GM18526 (cell line): ENCODE data around the gene RAD51B.

Experiments used
- POLR2A ChIP-seq: IDR thresholded peaks from 3 replicates; pipeline ENCODE4 v1.6.1; 2011; ENCODE audit not compliant: insufficient read length; ENCODE audit errors: extremely low read depth

The RAD51B gene

DNA sequence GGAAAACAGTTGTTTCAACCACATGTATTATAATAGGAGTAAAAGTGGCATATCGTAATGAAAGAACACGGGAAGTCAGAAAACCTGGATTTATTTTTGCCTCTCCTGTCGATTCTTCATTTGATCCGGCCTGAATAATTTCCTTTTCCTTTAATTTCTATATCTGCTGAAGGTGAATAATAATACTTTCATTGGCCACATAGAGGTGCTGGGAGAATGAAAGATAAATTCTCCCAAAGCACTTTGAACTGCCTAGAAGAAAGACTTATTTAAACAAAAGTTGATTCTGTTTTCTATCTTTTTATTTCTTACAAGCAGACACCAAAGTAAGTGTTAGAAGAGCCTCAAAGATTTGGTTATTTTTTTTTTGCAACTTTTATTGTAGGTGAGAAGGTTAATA lies 339.1 kb downstream of the RAD51B start:
- TF ChIP-seq POLR2A: no peak

DNA sequence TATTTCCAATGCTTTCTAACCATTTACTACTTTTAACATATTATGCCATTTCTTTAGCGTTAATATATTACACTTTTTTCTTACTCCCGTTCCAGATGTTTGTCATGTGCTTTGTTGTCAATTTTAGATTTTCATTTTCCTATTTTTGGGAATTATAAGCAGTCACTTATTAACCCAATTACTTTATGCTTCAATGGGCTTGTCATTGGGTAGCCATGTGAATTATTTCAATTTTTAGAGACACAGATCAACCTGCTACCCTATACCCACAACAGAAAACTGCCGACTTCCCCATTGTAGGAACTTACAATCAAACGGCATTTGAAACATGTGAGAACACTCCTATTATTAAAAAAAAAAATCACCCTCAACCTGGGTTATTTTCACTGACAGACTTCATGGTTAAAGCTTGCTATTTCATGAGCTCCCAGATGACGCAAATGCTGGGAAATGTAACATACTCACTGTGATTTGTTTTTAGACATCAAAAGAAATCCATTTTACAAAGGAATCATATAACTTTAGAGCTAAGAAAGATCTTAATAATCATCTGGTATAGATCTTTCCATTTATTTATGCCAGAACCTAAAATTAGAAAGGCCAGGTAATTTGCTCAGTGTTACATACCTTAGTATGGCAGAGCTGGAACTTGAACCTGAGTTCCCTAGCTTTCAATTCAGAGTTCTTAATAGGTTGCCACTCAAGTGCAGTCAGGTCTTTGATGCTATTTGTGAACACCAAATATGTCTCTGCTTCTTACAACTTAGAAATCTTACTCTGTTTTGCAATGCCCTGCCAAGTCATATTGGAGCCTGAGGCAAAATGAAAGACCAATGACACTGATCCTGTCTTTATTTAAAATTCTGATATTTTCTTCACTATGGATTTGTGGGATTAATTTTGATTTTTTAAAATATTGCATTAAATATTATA lies 340.4 kb downstream of the RAD51B start:
- no peak for TF ChIP-seq POLR2A

DNA sequence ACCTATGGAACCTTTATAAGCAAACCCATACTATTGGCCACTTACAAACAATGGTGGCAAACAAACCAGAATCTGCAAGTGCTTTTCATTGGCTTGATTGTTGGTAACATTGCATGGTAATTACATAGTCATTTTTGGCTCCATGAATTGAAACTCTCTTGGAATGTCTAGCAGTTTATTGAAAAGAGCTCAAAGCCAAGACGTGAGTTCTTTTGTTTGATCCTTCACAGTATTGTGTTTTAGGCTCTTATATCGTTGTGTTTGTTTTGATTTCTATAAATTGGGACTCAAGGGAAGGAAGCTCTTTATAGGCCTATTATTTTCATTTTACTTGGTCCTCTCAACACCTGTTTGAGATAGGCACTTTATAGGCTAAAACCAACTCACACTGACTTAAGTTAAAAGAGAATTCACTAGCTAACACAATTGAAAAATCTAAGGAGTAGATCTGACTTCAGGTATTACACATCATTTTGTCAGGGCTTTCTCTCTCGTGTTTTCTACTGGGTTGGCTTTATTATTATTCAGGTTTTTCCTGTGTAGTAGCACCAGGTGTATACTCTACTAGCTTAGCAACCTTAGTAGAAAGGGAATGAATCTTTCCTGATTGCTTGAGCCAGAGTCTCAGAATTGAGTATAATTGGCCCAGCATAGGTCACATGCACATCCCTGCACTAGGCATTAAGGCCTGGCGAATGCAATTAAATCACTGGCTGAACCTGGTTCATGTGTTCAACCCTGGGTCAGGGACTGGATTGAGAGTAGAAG lies 341.4 kb downstream of the RAD51B start:
- no peak for TF ChIP-seq POLR2A

DNA sequence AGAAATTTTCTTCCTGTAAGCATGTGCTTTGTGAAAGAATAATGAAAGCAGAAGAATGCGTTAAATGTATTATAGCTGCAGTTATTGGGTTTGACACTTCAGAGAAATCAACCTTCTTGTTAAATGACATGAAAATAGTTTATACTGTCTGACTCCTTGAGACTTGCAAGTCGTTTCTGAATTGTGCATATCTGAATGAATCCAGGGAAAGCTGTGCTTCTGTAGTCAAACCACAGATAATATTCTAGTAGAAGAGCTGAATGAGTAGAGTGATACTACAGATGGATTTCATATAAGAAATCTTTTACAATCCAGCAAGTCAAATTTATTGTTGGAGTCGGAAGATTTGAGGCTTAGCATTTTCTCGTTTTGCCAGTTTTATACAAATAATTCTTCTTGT lies 343.3 kb downstream of the RAD51B start:
- TF ChIP-seq POLR2A: no peak

DNA sequence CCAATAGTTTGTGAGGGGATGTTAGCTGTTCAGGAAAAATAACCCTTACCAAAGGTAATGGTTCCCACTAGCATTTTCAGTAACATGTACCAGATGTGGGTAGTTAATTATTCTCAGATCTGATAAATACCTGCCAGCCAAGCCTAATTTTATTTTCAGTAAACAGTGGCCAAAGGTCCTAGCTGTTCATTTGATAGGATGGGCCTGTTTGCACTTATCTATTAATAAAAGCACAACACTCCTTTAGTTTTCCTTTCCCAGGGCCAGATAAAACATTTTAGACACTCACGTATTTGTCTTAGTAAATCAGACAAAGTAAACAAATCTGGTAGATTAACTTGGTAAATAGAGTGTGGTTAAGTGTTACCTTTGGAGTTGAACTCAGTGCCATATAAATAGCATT lies 345.1 kb downstream of the RAD51B start:
- no peak for TF ChIP-seq POLR2A

DNA sequence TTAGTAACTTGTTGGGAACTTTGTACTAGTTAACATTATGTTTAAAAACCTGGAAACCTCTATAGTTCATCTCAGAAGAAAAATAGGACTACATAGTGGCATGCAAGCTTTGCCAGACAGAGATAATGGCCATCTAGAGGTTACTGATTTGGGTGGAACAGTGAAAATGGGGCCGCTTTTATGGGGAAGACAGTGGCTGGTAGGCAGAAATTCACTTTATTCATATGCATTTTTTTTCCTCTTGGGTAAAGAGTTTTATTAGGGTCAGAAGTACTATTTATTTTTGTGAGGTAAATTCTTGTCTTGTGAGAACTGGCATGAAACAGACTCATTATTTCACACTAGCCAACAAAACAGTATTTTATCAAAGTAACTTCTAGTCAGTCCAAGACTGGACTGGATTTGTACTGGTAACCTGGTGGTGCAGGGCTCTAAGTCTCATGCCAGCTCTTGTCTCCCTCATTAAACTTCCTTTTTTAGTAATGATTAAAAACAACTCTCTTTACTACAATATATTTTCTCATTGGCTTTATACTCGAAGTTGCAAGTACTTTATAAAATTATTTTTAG lies 345.8 kb downstream of the RAD51B start:
- TF ChIP-seq POLR2A: no peak

DNA sequence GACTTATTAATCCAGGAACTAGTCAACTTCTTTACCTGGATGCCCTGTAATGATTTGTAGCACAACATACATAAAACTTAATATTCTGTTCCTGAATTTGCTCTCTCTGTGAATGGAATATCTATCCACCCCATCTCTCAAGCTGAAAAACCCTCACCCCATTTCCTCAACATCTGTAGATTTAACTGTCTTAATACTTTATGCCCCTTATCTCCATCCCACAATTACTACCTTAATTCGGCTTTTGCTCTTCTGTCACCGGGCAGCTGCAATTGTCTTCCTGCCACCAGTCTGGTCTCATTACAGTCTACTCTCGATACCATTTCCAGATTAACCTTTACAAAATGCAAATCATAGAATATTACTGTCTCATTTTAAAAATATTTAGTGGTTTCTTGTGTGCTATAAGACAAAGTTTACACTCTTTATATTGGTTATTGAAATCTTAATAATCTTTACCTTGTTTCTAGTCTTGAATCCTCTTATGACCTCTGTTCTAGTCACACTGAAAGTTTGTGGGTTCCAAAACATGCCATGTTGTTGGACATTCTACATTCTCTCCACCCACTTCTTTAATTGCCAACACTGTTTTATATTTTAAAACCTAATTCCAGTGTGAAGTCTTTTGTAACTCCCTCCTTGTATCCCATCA lies 347.3 kb downstream of the RAD51B start:
- no peak for TF ChIP-seq POLR2A

GRCh38 chr14:68167383-68168087 lies 348.0 kb downstream of the RAD51B start:
- TF ChIP-seq POLR2A: no peak

DNA sequence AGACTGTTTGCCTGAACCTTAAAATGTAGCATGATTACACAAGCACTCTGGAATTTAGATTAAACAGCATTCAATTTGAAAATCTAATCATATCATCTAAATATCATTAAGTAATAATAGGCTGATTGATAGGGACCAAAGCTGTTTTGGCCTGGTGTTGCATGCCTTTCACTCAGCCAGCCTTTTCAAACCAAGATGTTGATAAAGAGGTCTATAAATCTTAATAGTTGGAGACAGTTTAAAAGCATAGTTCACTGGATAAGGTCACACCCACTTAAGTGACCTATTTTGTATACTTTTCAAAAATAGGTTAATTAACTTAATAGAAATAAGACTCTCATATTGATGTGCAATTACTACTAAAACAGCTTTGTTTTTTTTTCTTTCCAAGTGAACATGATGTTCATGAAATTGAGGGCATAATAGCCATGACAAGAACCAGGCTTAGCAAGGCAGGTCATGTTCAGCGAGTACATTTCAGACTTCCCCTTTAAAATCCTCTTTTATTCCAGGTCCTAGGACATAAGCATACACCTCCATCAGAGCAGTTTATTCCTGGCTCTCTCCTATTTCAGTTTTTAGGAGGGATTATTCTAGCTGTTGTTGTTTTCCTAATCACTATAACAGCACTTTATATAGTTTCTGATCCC lies 349.0 kb downstream of the RAD51B start:
- no peak for TF ChIP-seq POLR2A

DNA sequence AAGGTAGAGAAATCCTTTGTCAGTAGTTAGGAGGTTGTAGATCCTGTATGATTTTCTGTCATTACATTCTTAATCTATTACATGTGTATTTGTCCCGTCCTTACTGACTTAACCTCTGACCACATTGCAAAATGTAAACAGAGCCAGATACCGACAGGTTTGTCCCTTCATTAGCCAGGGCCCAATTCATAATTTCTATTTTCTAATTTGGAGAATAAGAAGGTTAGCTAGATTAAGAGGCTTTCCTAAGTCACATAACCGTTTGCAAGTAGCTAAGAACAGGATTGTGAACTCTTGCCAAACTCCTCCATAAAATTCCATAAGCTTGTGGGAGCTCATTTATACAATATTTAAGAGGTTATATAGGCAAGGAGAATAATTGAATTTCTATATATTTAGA lies 352.6 kb downstream of the RAD51B start:
- no peak for TF ChIP-seq POLR2A

DNA sequence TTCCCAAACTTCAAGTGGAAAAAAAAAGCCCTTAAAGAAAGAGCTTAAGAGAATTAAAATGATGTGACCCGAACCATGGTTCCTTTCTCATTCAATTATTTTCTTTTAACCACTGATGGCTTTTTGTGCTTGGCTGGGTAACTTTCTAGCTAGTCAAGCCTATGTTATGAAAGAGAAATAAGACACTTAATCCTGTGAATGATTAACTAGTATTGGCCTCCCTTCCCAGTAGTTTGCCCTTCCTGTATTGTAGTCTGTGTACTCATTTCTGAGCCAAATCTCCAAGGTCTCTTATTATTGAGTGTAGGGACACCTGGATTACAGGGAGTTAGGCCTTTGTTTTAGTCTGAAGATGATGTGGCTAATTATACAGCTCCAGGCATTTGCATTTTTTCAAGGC lies 353.0 kb downstream of the RAD51B start:
- no peak for TF ChIP-seq POLR2A

GRCh38 chr14:68173227-68173972 lies 353.8 kb downstream of the RAD51B start:
- no peak for TF ChIP-seq POLR2A

DNA sequence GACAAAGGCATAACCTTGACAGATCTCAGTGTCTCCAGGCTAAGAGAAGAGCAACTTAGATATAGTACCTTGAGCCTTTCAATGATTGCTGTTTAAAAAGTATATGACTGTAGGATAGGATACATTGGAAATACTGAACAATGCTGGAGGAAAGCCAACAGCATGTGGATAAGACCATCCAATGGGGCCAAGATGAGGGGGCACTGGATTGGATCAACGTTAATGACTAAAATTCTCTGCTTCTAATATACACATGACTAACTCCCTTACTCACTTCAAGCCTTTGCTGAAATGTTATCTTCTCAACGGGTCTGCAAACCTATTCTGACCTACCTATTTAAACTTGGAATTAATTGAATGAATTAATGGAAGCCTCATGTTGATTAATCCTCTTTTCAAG lies 354.9 kb downstream of the RAD51B start:
- no peak for TF ChIP-seq POLR2A

GRCh38 chr14:68176687-68177086 lies 357.1 kb downstream of the RAD51B start:
- TF ChIP-seq POLR2A: no peak

DNA sequence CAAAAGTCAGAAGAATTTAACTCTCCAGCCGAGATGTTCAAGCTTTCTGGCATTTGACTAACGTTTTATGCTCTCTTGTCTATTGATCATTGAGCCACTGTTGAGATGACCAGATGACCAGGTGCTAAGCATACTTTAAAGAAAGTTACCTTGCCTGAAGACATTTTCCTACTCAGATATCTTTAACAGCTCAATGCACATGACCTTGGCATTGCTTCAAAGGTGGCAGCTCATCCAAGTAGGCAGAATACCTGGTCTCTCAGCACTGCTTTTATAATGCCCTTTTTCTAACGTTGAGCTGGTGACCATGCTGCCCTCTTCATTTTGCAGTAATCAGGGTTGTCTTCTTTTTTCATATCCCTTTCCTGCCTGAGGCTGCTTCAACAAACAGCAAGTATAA lies 358.1 kb downstream of the RAD51B start:
- no peak for TF ChIP-seq POLR2A
